Calu3 (cell line): ENCODE measurements around the gene HDGF. TPM values are rescaled to one million over a fixed set of nuclear protein-coding genes. Genes with fewer than 3 reads are reported as not detected.

Source experiments
- BruUV-seq: library from RNA; stranded (reverse); fragments of 400-500 nt; replicated peaks from 2 replicates; lab custom pipeline; 2021; lab: Mats Ljungman, UMichigan
- CTCF ChIA-PET: fragments of 300-600 bp; sonication (Branson Sonifier 250); formaldehyde crosslinking; loops from one replicate; lab custom pipeline; 2022; ENCODE audit warnings: antibody characterized with exemption; lab: Charles Lee
- DNase-seq: peaks from one replicate; pipeline ENCODE4 v3.0.0; 2022
- H3K27ac Mint-ChIP-seq: one replicate; pipeline ENCODE4 v1.8.0; 2022; ENCODE audit warnings: mixed read lengths; ENCODE audit not compliant: unreplicated experiment
- H3K27me3 Mint-ChIP-seq: one replicate; pipeline ENCODE4 v1.8.0; 2022; ENCODE audit warnings: mixed read lengths; ENCODE audit not compliant: unreplicated experiment
- H3K36me3 Mint-ChIP-seq: one replicate; pipeline ENCODE4 v1.8.0; 2022; ENCODE audit warnings: mild to moderate bottlenecking, moderate library complexity, mixed read lengths; ENCODE audit not compliant: insufficient read depth, unreplicated experiment
- H3K4me1 Mint-ChIP-seq: one replicate; pipeline ENCODE4 v1.8.0; 2022; ENCODE audit warnings: mild to moderate bottlenecking, low read depth, mixed read lengths; ENCODE audit not compliant: unreplicated experiment
- H3K4me3 Mint-ChIP-seq: one replicate; pipeline ENCODE4 v1.8.0; 2022; ENCODE audit warnings: mild to moderate bottlenecking, low read depth, moderate library complexity, mixed read lengths; ENCODE audit not compliant: unreplicated experiment
- H3K9me3 Mint-ChIP-seq: one replicate; pipeline ENCODE4 v1.8.0; 2022; ENCODE audit warnings: low read depth, mixed read lengths; ENCODE audit not compliant: unreplicated experiment
- intact Hi-C: fragments of 100-400 bp; cut with micrococcal nuclease; formaldehyde crosslinking; loops from one replicate; pipeline ENCODE4 v1.10.0; 2022; ENCODE audit not compliant: unreplicated experiment
- total RNA-seq: library from RNA; stranded (reverse); gene quantifications from 2 replicates; pipeline ENCODE4 v1.2.3, GENCODE V29; 2022
- TF ChIP-seq, protein P1 (sequence below): fragments of 200-600 bp; IDR thresholded peaks from one replicate; pipeline ENCODE4 v1.8.0; 2022; ENCODE audit warnings: antibody characterized with exemption; ENCODE audit not compliant: unreplicated experiment

HDGF gene
- total RNA-seq, 1 experiment from 2014 or later, result 470 TPM

DNA sequence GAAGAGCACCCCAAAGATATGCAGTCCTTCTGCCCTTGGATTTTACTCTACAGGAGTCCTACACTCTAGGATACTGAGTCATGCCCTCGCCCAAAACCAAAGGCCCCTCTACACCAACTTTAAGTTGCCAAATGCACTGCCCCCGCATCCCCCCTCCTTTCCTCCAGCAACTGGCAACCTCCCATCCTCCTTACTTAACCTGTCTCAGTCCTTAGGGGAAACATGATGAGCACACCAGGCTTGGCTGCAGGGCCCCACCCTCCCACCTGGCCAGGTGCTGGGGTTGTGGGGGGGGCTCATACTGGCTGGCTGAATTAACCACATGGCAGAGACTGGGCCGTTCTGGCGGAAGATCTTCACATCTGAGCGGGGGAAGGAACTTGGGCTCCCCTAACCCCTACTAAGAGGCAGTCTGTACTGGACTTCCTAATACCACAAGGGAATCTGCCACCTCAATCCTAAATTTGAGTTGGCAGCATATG, 1.2 kb downstream of the HDGF start:
- peak; percentile 64 for DNase-seq
- peaks cover 47% of the 10 kb centered on the region for H3K4me1 Mint-ChIP-seq
- no peaks in the 10 kb centered on the region for H3K27me3 Mint-ChIP-seq
- peak overlapping the region; percentile 67 for H3K4me3 Mint-ChIP-seq
- TF ChIP-seq, protein P1, sequence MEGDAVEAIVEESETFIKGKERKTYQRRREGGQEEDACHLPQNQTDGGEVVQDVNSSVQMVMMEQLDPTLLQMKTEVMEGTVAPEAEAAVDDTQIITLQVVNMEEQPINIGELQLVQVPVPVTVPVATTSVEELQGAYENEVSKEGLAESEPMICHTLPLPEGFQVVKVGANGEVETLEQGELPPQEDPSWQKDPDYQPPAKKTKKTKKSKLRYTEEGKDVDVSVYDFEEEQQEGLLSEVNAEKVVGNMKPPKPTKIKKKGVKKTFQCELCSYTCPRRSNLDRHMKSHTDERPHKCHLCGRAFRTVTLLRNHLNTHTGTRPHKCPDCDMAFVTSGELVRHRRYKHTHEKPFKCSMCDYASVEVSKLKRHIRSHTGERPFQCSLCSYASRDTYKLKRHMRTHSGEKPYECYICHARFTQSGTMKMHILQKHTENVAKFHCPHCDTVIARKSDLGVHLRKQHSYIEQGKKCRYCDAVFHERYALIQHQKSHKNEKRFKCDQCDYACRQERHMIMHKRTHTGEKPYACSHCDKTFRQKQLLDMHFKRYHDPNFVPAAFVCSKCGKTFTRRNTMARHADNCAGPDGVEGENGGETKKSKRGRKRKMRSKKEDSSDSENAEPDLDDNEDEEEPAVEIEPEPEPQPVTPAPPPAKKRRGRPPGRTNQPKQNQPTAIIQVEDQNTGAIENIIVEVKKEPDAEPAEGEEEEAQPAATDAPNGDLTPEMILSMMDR, result no peak
- intact Hi-C loops, result no loop called here
- peaks cover 78% of the 10 kb centered on the region for H3K36me3 Mint-ChIP-seq
- CTCF ChIA-PET, result interaction anchor here (0.7 to 2.0 kb wide), 3 partner anchors 9 to 24 kb away, joined by 3 to 17 read pairs (median 4); partner anchors contain the start of genes ISG20L2 and MRPL24
- no TSS peak for BruUV-seq
- peak overlapping the region; percentile 85 for H3K27ac Mint-ChIP-seq
- no peaks in the 10 kb centered on the region for H3K9me3 Mint-ChIP-seq

DNA sequence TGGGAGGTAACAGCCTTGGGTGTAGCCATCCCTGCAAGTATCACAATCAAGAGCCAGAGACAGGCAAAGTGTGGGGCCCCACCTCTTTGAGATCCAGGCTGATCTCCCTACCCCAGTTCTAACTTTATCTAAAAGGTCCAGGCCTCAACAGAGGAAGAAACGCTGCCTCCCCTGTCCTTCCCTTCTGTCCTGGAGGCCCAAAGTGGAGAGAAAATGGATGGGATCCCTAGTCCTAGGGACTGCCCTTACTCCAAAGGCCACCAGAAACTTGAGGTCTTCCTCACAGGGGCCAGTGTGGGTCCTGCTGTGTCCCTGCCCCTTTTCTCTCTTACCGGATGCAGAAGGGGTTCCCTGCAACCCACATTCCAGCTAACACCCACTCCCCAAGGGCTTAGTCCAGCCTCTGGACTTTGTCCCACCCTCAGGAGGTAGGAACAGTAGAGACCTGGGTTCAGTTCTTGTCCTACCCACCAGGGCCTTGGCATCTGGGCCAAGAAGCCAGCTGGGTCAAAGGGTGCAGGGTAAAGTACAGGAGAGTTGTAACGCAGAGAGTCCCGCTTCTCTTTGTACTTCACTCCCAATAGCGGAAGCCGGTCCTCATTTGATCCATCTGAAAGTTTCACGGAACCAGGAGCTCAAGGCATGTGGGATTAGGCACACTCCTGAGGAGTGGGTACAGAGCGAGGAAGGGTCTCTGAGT, 1.9 kb downstream of the HDGF start:
- CTCF ChIA-PET, result interaction anchor here (0.7 kb wide), 1 partner anchor 9 kb away, joined by 3 read pairs; the partner anchor contains the start of gene MRPL24

GRCh38 chr1:156748670-156749418, 2.6 kb downstream of the HDGF start:
- Mint-ChIP-seq H3K27me3 (no peaks in the 10 kb centered on the region), H3K36me3 (peaks cover 89% of the 10 kb centered on the region), H3K27ac (peak overlapping the region; percentile 85), H3K9me3 (no peaks in the 10 kb centered on the region), H3K4me1 (peaks cover 56% of the 10 kb centered on the region), H3K4me3 (peak overlapping the region; percentile 67)
- peak; percentile 78 for DNase-seq
- BruUV-seq, result no TSS peak
- CTCF ChIA-PET, result no interaction called here
- intact Hi-C loops, result loop anchor here (2.0 kb wide), 1 partner anchor 20 kb away; the partner anchor contains the start of genes ISG20L2 and METTL25B
- TF ChIP-seq, protein P1, result no peak

More for the DNA sequence above, 1.9 kb downstream of the HDGF start:
- no peaks in the 10 kb centered on the region for H3K9me3 Mint-ChIP-seq
- peaks cover 49% of the 10 kb centered on the region for H3K4me1 Mint-ChIP-seq
- no peak for DNase-seq
- TF ChIP-seq, protein P1, result no peak
- no TSS peak for BruUV-seq
- H3K27ac Mint-ChIP-seq, result peak overlapping the region; percentile 85
- intact Hi-C loops, result loop anchor here (2.0 kb wide), 1 partner anchor 21 kb away; the partner anchor contains the start of genes ISG20L2 and METTL25B
- no peaks in the 10 kb centered on the region for H3K27me3 Mint-ChIP-seq
- peak overlapping the region; percentile 67 for H3K4me3 Mint-ChIP-seq
- peaks cover 84% of the 10 kb centered on the region for H3K36me3 Mint-ChIP-seq
